Stimulated activated CD4-positive, alpha-beta T cell treated with anti-CD3 and anti-CD28 coated beads, Interleukin-15, amount 100 ng/mL, for 48 hours (primary cell): Measurements from ENCODE around the gene CPLX4.
"Not testable (repeated sequence)": the region's sequence is repeated elsewhere in the genome, so short reads cannot be mapped to it uniquely, and the experiment has no call there.

Experiments used
- DNase-seq, 2 donors: peaks; one replicate each; pipeline ENCODE4 v3.0.0-alpha.2; 2020; ENCODE audit warnings: low read depth in 2 of 2

CPLX4 gene

DNA sequence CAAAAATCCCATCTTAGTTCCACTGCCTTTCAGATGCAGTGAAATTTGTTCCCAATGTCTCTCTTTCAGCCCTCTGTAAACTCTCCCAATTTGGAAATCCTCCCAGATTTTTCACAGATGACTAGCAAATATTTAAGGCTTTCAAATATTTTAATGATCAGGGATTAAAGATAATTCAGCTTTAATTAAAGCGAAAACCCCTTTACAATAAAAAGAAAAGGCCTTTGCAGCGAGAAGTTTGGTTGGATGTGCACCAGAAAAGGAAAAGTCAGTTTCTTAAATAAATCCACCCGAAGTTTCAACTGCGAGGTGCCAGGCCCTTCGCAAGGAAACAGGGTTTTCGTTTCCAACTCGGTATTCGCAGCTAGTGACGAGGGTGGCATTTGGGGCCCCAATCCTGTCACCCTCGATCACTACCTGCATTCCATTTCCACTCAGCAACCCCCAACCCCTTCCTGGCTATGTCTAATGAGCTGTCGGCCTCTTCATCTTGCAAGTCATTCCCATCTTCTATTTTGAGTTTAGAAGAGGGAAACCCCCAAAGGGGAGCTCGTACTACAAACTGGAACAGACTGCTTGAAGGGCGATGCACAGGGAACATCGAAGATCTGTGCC, 46.7 kb downstream of the CPLX4 start:
- DNase-seq: no peak

DNA sequence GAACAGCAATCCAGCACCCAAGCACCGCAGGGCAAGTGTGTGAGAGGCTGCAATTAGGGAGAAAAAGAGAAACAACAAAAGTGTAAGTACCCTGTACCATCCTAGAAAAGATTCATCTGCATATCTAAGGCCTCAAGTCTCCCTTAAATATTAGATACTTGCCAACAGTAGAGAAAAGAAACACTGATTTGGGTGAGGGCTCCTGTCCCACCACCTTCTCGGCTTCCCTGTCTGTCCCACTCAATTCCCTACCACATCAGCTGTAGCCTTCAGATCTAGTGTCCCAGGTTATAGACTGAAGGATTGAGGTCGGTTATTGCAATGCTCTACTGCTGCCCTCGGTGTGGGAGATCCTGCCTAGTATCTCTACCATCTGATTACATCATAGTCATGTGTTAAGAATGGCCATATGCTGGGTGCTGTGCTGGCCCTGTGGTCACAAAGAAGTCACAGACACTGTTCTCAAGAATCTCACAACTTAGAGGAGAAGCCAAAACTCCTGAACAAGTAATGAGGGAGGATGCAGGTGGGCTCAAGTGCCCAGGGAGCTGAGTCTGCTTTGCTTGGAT, 47.7 kb downstream of the CPLX4 start:
- no peak for DNase-seq

DNA sequence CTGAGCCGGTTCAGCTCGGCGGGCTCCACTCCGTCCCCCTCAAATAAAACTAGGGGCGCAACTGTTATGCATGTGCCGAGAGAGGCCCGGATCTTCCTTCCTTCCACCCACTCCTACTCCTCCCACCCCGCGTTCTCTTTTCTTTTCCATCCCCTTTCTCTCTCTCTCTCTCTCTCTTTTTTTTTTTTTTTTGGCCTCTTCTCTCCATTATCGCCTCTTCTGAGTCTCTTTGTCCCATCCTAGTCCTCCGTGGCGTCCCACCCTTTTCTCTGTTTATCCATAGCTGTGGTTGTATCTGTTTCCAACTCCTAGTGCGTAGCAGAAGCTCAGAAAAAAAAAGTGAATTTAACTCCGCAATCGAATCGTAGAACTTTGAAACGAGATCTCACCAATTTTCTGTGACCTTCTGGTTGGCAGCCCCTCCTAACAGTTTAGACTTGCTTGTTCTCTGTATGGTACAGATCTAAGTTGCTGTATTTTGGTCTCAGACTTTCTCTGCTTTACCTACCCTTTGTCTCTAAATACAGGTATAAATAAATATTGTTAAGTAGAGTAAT, 48.8 kb downstream of the CPLX4 start:
- no peak for DNase-seq

DNA sequence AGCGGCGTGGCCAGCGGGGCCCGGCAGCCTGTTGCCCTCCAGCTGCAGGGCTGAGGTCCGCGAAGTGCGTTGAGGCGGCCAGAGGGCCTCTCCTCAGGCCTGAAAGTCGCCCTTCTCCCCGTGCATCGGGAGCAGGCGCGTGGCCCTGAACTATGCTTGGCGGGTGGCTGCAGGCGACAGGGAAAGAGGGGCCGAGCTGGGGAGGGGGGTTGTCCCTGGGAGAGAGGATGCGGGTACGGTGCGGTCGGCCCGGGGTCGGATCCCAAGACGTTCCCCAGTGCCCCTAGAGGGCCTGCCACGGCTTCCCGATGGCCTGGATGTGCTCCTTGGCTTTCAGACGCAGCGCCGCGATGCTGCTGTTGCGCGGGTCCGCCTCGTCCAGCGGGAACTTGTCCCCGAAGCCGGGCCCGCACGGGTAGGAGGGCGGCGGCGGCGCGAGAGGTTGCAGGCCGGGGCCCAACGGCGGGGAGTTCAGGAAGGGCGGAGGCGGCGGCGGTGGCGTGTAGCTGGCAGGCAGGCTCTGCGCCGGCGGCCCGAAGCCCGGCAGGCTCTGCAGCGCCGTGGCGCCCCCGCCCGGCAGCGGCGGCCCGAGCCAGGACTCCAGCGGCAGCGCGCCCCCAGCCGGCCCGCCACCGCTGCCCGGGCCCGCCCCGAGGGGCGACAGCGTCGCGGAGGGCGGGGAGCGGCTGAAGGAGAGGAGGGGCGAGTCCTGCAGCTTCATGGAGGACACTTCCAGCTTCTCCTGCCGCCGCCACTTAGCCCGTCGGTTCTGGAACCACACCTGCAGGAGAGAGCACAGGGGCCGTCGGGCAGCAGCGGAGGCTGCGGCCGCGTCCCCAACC, 49.5 kb downstream of the CPLX4 start:
- DNase-seq: peak; percentile 29 to 57

DNA sequence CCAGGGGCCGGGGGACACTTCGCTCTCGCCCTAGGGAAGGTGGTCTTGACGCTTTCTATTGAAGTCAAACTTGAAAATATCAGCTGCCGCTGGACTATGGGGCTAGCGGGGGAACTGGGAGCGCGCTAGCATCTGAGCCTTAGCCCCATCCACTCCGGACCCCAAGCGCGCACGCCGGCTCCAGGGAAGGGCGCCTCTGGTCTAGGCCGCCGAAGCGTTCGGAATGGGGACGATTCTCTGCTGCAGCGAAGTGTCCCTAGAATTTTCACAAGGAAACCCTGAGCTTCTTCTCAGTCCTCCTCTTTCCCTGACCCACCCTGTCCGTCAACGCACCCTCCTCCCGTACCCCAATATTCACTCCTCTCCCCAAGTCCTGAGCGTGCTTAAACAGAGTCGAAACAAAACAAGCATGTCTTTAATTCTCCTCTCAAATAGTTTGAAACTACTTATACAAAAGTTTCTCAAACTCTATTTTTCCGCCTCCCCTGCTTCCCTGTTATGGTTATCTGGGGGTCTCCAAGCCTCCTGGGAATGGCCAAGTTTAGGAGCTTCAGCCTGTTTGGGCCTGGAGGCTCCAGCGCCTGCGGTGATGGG, 50.2 kb downstream of the CPLX4 start:
- no peak for DNase-seq

DNA sequence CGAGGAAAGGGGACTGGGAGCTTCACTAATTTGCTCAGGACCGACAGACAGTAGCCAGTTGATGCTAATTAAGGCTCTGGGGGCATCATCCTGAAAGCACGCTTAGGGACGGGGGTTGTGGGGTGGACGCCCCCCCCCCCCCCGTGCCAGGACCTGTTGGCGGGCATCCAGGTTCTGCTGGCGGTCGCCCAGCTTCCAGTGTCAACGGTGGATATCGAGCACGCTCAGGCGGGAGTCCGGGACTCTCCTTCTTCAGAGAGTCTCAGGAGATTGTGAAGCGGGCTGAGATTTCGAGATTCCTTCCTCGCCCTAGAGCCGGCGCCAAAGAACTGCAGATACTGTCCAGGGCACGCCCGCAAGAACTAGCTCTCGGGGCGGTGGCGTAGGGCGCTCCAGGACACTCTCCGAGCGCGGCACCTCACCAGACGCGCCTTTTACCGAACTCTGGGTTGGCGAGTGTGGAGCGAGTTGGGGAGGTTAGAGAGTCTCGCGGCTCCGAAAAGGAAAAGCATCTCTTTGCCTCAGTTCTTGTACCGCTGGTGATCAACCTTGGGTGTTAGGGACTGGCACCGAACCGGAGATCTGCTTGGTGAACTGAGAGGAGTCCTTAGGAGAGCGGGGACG, 50.8 kb downstream of the CPLX4 start:
- DNase-seq: no peak

DNA sequence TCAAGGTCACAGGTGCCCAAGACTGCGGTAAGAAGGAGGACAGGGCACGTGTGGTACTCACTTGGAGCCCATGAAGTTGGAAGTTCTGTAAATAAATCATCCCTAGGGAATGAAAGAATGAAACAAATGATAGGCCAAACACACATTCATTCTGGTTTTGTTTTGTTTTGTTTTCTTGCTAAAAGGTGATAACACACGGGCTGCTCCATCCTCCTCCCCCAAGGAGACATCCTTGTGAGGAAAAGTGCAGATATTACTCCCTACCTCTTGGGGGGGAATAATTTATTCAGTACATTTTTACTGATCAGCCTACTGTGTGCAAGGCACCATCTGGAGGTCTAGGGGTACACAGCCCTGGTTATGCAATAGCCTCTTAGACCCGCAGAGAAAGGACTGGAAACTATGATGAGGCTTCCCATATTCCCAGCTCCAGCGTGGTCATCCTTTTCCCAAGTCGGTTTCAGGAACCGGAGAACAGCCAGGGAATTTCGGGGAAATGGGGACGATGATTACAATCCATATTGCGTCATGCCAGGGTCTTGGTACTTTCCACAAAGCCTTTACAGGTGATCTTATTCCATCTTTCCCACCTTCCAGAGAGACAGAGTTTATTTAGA, 51.5 kb downstream of the CPLX4 start:
- DNase-seq: no peak

DNA sequence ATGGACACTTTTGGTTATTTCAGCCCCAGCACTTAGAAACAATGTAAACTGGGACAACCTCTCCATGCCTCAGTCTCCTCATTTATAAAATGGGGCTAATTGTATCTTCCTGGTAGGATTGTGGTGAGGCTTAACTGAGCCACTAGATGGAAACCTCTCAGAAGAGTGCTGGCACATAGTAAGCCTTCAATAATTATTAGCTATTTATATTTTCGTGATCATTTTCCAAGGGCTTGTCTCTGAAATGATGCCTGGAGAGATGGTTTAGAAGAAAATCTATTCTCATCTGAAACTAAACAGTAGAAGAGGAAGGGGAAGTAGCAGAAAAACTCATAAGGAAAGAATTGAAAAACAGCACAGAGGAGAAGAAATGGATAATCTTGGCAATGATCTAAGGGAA, 52.0 kb downstream of the CPLX4 start:
- DNase-seq: no peak

DNA sequence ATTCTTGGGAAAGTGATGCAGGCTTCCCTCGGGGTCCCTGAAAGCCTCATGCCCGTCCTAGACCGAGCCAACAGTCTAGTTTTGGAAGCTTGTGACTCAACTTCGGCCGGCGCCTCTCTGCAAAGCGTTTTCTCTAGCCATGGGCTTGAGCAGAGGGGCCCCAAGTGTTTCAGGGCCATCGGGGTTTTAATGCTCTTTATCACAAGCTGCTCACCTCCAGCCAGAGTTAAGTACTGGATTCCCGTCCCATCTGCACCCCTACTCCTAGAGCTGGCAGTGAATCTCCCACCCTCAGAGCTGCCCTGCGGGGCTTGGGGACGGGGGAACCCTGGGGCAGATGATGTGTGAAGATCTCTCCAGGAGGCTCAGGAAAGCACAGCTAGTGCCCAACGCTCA, 52.5 kb downstream of the CPLX4 start:
- DNase-seq: no peak

DNA sequence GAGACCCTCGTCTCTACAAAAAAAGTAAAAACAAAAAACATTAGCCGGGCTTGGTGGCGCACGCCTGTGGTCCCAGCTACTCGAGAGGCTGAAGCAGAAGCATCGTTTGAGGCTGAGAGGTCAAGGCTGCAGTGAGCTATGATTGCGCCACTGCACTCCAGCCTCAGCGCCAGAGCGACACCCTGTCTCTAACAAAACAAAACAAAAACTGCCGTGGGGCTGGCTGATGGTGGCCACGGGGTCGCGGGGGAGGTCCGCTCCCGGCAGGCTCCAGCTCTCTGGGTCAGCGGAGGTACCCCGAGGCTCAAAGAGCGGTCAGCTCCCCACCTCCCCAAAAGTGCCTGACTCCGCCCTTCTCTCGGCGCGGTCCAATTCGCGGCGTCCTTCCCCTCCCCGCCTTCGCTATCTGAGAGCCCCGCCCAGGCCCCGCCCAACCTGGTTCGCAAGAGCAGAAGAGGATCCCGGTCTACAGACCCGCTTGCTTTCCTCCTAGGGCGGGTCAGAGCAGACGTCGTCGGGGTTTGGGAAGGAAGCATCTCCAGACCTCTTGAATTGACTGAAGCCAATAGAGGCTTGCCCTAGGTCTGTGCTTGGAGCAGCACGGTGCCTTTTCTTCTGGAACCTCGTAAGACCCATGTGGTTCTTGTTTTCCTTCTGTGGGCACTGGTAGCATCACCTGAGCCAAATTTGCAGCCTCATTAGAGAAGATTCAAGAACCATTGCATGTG, 53.0 kb downstream of the CPLX4 start:
- peak in 1 of 2 donors; percentile 35 for DNase-seq

DNA sequence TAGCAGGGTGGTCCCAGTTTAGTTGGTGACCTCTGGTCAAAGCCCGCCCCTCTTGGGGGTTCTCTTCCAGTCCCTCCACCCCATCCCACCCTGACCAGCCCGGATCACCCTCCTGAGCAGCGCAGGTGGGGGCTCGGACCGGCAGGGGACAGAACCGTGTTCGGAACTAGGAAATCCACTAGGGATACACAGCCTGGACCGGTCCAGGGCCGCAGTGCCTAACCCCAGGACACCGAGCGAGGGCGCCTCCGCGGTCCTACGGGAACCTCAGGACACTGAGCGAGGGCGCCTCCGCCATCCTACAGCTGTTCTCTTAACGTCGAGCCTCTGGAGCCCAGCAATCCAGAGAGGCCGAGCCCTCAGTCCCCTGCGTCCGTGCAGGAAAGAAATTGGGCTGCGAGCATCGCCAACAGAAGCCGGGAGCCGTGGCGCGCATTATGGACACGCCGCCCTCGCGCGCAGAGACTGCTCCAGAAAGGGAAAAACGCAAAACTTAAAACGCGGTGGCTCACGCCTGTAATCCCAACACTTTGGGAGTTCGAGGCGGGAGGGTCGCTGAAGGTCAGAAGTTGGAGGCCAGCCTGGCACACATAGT, 53.7 kb downstream of the CPLX4 start:
- no peak for DNase-seq

DNA sequence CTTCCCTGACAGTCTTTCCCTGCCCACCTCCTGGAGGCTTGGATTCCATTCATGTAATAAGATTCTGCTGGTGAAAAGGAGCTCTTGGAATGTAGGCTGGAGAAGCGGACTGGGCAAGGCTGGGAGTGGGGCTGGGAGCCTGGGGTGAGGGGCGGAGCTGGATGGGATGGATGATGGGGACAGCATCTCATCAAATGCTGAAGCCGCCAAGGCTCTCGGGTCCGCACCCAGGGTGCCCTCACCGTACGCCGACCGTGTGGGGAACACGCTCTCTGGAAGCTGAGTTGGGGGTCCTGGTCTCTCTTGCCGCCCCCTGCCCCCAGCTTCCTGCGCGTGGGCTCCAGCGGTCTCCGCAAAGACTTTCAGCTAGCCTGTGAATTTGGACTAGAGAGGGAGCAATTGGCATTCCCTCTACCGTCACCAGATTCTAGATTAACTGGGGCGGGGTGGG, 54.3 kb downstream of the CPLX4 start:
- DNase-seq: no peak

DNA sequence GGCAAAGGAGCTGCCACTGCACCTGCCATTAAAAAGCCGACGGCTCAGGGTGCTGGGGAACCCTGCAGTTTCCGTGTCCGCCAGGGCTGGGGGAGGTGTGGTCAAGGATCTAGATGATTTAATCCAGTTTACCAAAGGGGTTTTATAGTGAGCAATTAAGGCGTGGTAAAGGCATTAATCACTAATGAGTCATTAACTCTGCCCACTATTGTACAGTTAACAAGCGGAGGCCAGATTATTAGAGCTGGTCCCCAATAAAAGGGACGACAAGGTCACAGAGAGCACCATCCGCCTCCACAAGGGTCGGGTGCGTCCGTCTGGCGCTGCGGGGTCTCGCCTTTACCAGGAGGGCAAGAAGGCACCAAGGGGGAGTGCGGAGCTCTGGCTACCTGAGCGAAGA, 54.8 kb downstream of the CPLX4 start:
- DNase-seq: no peak

DNA sequence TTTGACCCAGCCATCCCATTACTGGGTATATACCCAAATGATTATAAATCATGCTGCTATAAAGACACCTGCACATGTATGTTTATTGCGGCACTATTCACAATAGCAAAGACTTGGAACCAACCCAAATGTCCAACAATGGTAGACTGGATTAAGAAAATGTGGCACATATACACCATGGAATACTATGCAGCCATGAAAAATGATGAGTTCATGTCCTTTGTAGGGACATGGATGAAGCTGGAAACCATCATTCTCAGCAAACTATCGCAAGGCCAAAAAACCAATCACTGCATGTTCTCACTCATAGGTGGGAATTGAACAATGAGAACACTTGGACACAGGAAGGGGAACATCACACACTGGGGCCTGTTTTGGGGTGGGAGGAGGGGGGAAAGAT, 56.2 kb downstream of the CPLX4 start:
- DNase-seq: not testable (repeated sequence)

DNA sequence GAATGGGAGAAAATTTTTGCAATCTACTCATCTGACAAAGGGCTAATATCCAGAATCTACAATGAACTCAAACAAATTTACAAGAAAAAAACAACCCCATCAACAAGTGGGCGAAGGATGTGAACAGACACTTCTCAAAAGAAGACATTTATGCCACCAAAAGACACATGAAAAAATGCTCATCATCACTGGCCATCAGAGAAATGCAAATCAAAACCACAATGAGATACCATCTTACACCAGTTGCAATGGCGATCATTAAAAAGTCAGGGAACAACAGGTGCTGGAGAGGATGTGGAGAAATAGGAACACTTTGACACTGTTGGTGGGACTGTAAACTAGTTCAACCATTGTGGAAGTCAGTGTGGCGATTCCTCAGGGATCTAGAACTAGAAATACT, 56.6 kb downstream of the CPLX4 start:
- not testable (repeated sequence) for DNase-seq

DNA sequence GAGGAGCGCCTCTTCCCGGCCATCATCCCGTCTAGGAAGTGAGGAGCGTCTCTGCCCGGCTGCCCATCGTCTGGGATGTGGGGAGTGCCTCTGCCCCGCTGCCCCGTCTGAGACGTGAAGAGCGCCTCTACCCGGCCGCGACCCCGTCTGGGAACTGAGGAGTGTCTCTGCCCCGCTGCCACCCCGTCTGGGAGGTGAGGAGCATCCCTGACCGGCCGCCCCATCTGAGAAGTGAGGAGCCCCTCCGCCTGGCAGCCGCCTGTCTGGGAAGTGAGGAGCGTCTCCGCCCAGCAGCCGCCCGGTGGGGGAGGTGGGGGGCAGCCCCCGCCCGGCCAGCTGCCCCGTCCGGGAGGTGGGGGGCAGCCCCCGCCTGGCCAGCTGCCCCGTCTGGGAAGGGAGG, 63.0 kb downstream of the CPLX4 start:
- DNase-seq: not testable (repeated sequence)

DNA sequence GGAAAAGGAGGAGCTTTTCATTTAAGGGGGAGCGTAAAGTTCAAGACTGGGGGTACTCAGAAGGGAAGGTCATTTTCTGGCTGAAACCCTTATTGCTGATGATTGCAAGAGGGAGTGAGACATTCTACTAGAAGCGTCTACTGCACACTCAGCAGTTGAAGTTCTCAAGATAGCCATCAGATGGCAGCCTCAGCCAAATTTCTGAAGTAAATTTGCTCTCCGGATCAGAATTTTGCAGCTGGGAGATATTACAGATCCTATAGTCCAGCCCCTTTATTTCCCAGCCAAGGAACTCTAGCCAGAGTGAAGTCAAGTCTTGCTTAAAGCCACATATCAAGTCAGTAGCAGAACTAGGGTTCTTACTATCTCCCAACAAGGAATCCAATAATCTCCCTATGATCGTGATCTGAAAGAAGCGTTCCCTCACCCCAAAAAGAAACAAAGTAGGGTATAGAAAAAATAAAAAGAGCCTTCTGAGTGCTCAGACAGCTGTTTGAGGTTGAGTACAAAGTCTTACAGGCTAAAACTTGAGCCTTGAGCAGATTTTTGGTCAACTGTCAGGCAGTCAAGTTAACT, 69.2 kb downstream of the CPLX4 start:
- no peak for DNase-seq

DNA sequence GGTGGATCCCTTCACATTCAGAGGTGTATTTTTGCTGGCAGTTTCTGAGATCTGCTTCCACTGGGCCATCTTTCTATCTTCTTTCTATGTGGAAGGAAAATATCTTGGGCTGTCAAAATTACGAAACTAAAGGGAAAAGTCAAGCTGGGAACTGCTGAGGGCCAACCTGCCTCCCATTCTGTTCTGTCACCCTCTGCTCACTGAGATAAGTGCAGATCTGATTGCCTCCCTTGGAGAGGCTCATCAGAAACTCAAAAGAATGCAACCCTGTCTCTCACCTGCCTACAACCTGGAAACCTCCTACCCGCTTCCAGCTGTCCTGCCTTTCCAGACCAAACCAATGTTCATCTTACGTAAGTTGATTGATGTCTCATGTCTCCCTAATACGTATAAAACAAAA, 71.7 kb downstream of the CPLX4 start:
- DNase-seq: no peak
